ENCODE data around the gene LHCGR.

DNA sequence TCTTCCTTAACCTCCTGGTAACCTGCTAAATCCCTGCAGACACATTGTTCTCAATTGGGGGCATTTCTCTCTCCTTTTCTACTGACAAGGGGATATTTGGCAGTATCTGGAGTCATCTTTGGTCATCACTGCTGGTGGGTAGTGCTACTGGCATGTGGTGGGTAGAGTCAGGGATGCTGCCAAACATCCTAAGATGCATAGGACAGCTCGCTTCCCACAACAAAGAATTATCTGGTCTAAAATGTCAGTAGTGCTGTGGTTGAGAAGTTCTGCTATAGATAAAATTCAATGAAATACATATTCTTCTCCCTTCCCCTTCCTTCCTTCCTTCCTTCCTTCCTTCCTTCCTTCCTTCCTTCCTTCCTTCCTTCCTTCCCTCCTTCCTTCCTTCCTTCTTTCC lies 18.7 kb upstream of the LHCGR start:
- no peak for TF ChIP-seq CTCF (IDR thresholded peaks at IDR 0.05; ENCODE audit: low read depth, low read length, poor library complexity, severe bottlenecking)
- TF ChIP-seq EZH2phosphoT487 (IDR thresholded peaks at IDR 0.05; ENCODE audit: borderline replicate concordance, low read length) = no peak

All from DOHH2 (cell line).